Panc1 (cell line): ENCODE measurements around the gene RHEBL1. TPM values are rescaled to one million over a fixed set of nuclear protein-coding genes. Genes with fewer than 3 reads are reported as not detected.

Source experiments
- ATAC-seq: fragments of 200-7000 bp; cut with Tn5 transposase; 2 replicates; pipeline ENCODE4 v1.9.1; 2020; ENCODE audit warnings: mild to moderate bottlenecking, moderate library complexity
- BruUV-seq: library from RNA; stranded (reverse); fragments of 400-500 nt; replicated peaks from 2 replicates; lab custom pipeline; 2021; lab: Mats Ljungman, UMichigan
- CTCF ChIA-PET: fragments of 300-600 bp; sonication (Branson Sonifier 250); formaldehyde crosslinking; loops from one replicate; lab custom pipeline; 2022; ENCODE audit warnings: antibody characterized with exemption; lab: Charles Lee
- POLR2A ChIA-PET: fragments of 300-600 bp; sonication (Branson Sonifier 250); formaldehyde crosslinking; loops from one replicate; lab custom pipeline; 2022; ENCODE audit warnings: antibody characterized with exemption; lab: Charles Lee
- DNase-seq: peaks from one replicate; pipeline ENCODE4 v3.0.0-alpha.2; 2010; ENCODE audit warnings: low read depth, low spot score
- H3K27ac ChIP-seq: 2 replicates; pipeline ENCODE4 v1.5.1; 2011; ENCODE audit warnings: mild to moderate bottlenecking, low read length, inconsistent platforms
- H3K27me3 ChIP-seq: fragments of 200-500 bp; sonication (Bioruptor generic); 2 replicates; pipeline ENCODE4 v1.6.0; 2014; ENCODE audit warnings: low read length, inconsistent platforms; ENCODE audit not compliant: control insufficient read depth, insufficient read depth
- H3K36me3 ChIP-seq: fragments of 200-500 bp; sonication (Bioruptor generic); 2 replicates; pipeline ENCODE4 v1.5.1; 2014; ENCODE audit warnings: inconsistent platforms, mild to moderate bottlenecking, low read length, moderate library complexity; ENCODE audit not compliant: control insufficient read depth, insufficient read depth
- H3K4me1 ChIP-seq: 2 replicates; pipeline ENCODE4 v1.5.1; 2011; ENCODE audit warnings: inconsistent platforms, mild to moderate bottlenecking, low read length, moderate library complexity; ENCODE audit not compliant: control insufficient read depth, insufficient read depth
- H3K4me3 ChIP-seq, 2 experiments: 2 replicates each; pipeline ENCODE4 v1.5.1; 2011 to 2012; ENCODE audit warnings: low read depth in 2 of 2, low read length in 2 of 2, mild to moderate bottlenecking in 2 of 2, inconsistent platforms in 1 of 2, moderate library complexity in 1 of 2
- H3K9me3 ChIP-seq: fragments of 200-500 bp; sonication (Bioruptor generic); 2 replicates; pipeline ENCODE4 v1.5.1; 2014; ENCODE audit warnings: low read depth, mild to moderate bottlenecking, inconsistent platforms, low read length, moderate library complexity; ENCODE audit not compliant: control insufficient read depth, insufficient read depth
- POLR2AphosphoS5 ChIP-seq: IDR thresholded peaks from 2 replicates; pipeline ENCODE4 v1.6.1; 2012; ENCODE audit warnings: mild to moderate bottlenecking, low read depth, low read length, moderate library complexity
- SIN3A ChIP-seq: IDR thresholded peaks from 2 replicates; pipeline ENCODE4 v1.6.1; 2012; ENCODE audit warnings: low read depth, mild to moderate bottlenecking, low read length, moderate library complexity, borderline replicate concordance; ENCODE audit not compliant: insufficient read depth
- TCF7L2 ChIP-seq: IDR thresholded peaks from 2 replicates; pipeline ENCODE4 v1.6.1; 2011; ENCODE audit warnings: mild to moderate bottlenecking, low read depth, low read length, inconsistent platforms
- in situ Hi-C: cut with HindIII; loops from 2 replicates; pipeline ENCODE4 v1.10.0; 2016; ENCODE audit warnings: low sequenced_read_pairs, low pct_unique_long_range_greater_than_20kb
- intact Hi-C: fragments of 100-400 bp; cut with micrococcal nuclease; formaldehyde crosslinking; loops from one replicate; pipeline ENCODE4 v1.10.0; 2022; ENCODE audit not compliant: unreplicated experiment
- total RNA-seq: library from RNA; stranded (reverse); gene quantifications from one replicate; pipeline ENCODE4 v1.2.1, GENCODE V29; 2021; ENCODE audit not compliant: unreplicated experiment
- TF ChIP-seq, protein P1 (sequence below), 2 experiments: IDR thresholded peaks; 2 replicates each; pipeline ENCODE4 v1.6.1; 2011 to 2012; ENCODE audit warnings: low read depth in 2 of 2, control low read depth in 1 of 2, low read length in 1 of 2, mild to moderate bottlenecking in 1 of 2, moderate library complexity in 1 of 2; ENCODE audit not compliant: insufficient read depth in 1 of 2
- TF ChIP-seq, protein P2 (sequence below): fragments of 450-650 bp; IDR thresholded peaks from 2 replicates; pipeline ENCODE4 v1.5.1; 2017; ENCODE audit warnings: mild to moderate bottlenecking

RHEBL1 gene
- total RNA-seq, 1 experiment from 2014 or later = 4.7 TPM

DNA sequence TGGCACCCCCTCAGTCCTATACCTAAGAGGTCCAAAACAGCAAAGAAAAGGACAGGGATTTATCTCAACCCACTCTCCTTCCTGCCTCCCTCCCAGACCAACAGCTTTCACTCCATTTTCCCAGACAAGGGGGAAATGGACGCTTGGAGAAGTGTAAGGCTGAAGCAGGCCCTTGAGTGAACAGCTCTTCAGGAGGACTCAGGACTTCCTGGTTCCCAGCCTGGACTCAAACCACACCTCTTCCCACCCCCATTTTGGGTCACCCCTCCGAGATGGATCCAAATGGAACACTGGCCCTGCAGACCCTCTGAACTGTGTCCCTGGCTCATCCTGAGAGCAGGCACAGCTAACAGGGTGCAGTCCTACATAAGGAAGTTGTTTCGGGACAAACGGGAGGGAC lies 11.9 kb downstream of the RHEBL1 start:
- Histone ChIP-seq H3K36me3 (peaks cover 5% of the 10 kb centered on the region; the same call in 1 of the 2 replicates), H3K27ac (peak overlapping the region; percentile 84), H3K9me3 (no peaks in the 10 kb centered on the region), H3K4me3 (peak overlapping the region; percentile 93 to 97), H3K27me3 (no peaks in the 10 kb centered on the region), H3K4me1 (peaks cover 32% of the 10 kb centered on the region)
- ChIA-PET CTCF (interaction anchor here (0.6 kb wide), 1 partner anchor 171 kb away, joined by 18 read pairs; no protein-coding TSS in a partner anchor), POLR2A (no interaction called here)
- TF ChIP-seq SIN3A (no peak), POLR2AphosphoS5 (no peak), TCF7L2 (no peak)
- TF ChIP-seq, protein P1, sequence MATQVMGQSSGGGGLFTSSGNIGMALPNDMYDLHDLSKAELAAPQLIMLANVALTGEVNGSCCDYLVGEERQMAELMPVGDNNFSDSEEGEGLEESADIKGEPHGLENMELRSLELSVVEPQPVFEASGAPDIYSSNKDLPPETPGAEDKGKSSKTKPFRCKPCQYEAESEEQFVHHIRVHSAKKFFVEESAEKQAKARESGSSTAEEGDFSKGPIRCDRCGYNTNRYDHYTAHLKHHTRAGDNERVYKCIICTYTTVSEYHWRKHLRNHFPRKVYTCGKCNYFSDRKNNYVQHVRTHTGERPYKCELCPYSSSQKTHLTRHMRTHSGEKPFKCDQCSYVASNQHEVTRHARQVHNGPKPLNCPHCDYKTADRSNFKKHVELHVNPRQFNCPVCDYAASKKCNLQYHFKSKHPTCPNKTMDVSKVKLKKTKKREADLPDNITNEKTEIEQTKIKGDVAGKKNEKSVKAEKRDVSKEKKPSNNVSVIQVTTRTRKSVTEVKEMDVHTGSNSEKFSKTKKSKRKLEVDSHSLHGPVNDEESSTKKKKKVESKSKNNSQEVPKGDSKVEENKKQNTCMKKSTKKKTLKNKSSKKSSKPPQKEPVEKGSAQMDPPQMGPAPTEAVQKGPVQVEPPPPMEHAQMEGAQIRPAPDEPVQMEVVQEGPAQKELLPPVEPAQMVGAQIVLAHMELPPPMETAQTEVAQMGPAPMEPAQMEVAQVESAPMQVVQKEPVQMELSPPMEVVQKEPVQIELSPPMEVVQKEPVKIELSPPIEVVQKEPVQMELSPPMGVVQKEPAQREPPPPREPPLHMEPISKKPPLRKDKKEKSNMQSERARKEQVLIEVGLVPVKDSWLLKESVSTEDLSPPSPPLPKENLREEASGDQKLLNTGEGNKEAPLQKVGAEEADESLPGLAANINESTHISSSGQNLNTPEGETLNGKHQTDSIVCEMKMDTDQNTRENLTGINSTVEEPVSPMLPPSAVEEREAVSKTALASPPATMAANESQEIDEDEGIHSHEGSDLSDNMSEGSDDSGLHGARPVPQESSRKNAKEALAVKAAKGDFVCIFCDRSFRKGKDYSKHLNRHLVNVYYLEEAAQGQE (IDR thresholded peaks at IDR 0.05; ENCODE audit: insufficient read depth in 1 of 2, low read depth in 2 of 2, low read length in 1 of 2) = no peak
- TF ChIP-seq, protein P2, sequence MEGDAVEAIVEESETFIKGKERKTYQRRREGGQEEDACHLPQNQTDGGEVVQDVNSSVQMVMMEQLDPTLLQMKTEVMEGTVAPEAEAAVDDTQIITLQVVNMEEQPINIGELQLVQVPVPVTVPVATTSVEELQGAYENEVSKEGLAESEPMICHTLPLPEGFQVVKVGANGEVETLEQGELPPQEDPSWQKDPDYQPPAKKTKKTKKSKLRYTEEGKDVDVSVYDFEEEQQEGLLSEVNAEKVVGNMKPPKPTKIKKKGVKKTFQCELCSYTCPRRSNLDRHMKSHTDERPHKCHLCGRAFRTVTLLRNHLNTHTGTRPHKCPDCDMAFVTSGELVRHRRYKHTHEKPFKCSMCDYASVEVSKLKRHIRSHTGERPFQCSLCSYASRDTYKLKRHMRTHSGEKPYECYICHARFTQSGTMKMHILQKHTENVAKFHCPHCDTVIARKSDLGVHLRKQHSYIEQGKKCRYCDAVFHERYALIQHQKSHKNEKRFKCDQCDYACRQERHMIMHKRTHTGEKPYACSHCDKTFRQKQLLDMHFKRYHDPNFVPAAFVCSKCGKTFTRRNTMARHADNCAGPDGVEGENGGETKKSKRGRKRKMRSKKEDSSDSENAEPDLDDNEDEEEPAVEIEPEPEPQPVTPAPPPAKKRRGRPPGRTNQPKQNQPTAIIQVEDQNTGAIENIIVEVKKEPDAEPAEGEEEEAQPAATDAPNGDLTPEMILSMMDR = no peak
- intact Hi-C loops = no loop called here
- ATAC-seq (no peak), DNase-seq (no peak)
- no TSS peak for BruUV-seq
- in situ Hi-C loops = no loop called here

DNA sequence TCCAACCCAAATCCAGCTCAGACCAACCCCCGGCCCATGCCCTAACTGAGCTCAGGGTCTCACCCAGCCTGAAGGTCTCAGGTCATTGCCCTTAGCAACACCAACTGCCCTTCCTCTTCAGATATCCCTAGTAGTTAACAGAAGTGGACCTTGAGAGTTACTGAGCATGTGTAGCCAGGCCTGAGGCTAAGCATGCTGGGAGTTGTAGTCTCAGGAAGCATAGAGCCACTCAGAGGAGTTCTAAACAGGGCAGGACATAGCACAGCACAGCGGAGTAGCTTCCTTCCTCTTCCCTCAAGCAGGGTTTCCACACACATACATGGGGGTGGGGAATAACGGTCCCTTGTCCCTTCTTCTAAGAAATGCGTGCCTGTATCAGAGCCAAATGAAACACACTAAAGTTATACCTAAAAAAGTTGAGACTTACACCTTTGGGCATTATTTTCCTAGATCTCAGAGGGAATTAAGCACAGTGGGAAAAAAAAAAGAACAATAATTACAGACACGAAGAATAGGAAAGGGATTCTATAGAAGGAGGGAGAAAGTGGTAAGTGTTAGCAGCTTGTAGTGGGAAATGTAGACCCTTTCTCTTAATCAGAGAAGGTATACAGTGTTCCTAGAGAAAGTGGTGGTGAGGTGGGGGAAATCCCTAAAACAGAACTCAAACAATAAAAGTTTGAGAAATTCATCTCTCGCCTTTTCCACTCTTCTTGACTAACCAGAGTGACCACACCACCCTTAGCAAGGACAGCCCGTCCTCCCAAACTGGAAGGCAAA lies 13.6 kb downstream of the RHEBL1 start:
- no peaks in the 10 kb centered on the region for H3K27me3 ChIP-seq
- H3K36me3 ChIP-seq = peaks cover 17% of the 10 kb centered on the region
- in situ Hi-C loops (no loop called here), intact Hi-C loops (no loop called here)
- H3K27ac ChIP-seq = 0 out of 2 replicates have a peak overlapping the region, but pooled peaks have one; percentile 48
- ChIA-PET POLR2A (interaction anchor here (0.5 to 0.6 kb wide), 2 partner anchors 44 to 59 kb away, joined by 5 to 10 read pairs; no protein-coding TSS in a partner anchor), CTCF (no interaction called here)
- ATAC-seq (peak; percentile 57), DNase-seq (no peak)
- H3K4me3 ChIP-seq = no peak overlapping the region; a peak in 1 of 4 replicates
- H3K4me1 ChIP-seq = peaks cover 28% of the 10 kb centered on the region
- no peaks in the 10 kb centered on the region for H3K9me3 ChIP-seq
- TF ChIP-seq, protein P2 = no peak
- TF ChIP-seq SIN3A (no peak), POLR2AphosphoS5 (no peak), TCF7L2 (no peak)
- TF ChIP-seq, protein P1 (IDR thresholded peaks at IDR 0.05; ENCODE audit: insufficient read depth in 1 of 2, low read depth in 2 of 2, low read length in 1 of 2) = no peak
- BruUV-seq = no TSS peak
